Loucy (cell line): ENCODE data around the gene CLCNKA.

Experiments used
- EZH2phosphoT487 ChIP-seq: fragments of 200-600 bp; IDR thresholded peaks from 2 replicates; pipeline ENCODE4 v1.6.1; 2018; ENCODE audit warnings: antibody characterized with exemption, mild to moderate bottlenecking, moderate library complexity, borderline replicate concordance
- TF ChIP-seq, protein P1 (sequence below): fragments of 200-600 bp; sonication (generic); conservative IDR thresholded peaks from 2 replicates; pipeline ENCODE4 v1.5.1; 2014; ENCODE audit warnings: mild to moderate bottlenecking, antibody characterized with exemption, low read length

DNA sequence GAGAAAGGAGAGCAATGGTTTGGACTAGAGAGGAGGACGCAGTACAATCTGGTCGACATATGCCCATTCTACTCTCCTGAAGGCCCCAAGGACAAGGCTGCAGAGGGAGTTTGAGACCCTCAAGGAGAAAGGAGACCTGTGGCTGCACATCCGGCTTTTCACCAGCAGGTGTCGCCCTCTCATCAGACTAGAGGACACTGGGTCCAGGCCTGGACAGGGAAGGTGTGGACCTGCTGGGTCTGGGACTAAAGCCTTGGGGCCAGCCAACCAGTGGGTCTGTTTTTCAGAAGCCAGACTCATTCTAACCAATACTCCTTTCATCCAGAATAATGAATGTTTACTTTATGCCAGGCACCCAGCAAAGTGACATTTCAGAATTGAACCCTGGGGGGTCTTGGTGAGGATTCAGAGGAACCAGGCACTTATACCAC is 12.8 kb upstream of the CLCNKA start:
- TF ChIP-seq, protein P1, sequence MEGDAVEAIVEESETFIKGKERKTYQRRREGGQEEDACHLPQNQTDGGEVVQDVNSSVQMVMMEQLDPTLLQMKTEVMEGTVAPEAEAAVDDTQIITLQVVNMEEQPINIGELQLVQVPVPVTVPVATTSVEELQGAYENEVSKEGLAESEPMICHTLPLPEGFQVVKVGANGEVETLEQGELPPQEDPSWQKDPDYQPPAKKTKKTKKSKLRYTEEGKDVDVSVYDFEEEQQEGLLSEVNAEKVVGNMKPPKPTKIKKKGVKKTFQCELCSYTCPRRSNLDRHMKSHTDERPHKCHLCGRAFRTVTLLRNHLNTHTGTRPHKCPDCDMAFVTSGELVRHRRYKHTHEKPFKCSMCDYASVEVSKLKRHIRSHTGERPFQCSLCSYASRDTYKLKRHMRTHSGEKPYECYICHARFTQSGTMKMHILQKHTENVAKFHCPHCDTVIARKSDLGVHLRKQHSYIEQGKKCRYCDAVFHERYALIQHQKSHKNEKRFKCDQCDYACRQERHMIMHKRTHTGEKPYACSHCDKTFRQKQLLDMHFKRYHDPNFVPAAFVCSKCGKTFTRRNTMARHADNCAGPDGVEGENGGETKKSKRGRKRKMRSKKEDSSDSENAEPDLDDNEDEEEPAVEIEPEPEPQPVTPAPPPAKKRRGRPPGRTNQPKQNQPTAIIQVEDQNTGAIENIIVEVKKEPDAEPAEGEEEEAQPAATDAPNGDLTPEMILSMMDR = peak; percentile 99
- no peak for TF ChIP-seq EZH2phosphoT487
